HFF-Myc (cell line): ENCODE results near the gene CCDC78.

ENCODE experiments used
- DNase-seq: peaks from one replicate; pipeline ENCODE4 v3.0.0-alpha.2; 2011; ENCODE audit warnings: low read depth; ENCODE audit errors: extremely low read depth
- H3K4me3 ChIP-seq: replicated peaks from 2 replicates; pipeline ENCODE4 v1.5.1; 2011; ENCODE audit warnings: low read depth, mild to moderate bottlenecking, control low read depth, low read length
- CTCF ChIP-seq: IDR thresholded peaks from 2 replicates; pipeline ENCODE4 v1.5.1; 2012; ENCODE audit warnings: mild to moderate bottlenecking, low read depth, low read length, control low read depth; ENCODE audit errors: missing control alignments

The CCDC78 gene

GRCh38 chr16:674968-675883 lies 51.0 kb downstream of the CCDC78 start, which contains the start of gene RHBDL1:
TSS of gene RHBDL1 (plus strand) at chr16:675671. CDS start at chr16:675791, 120 bp downstream.
- no peak for DNase-seq
- no peak for TF ChIP-seq CTCF
- H3K4me3 ChIP-seq, result peak within 1 kb of the TSS; percentile 20; the same call in 1 of the 2 replicates

- H3K4me3 ChIP-seq, result no peak overlapping the region
- DNase-seq, result no peak
- no peak for TF ChIP-seq CTCF
Measured at GRCh38 chr16:674214-674881, 51.9 kb downstream of the CCDC78 start.

- no peak for DNase-seq
Measured at GRCh38 chr16:673399-673991, 52.7 kb downstream of the CCDC78 start.

GRCh38 chr16:672851-673250 lies 53.4 kb downstream of the CCDC78 start:
- no peak overlapping the region for H3K4me3 ChIP-seq
- TF ChIP-seq CTCF, result no peak
- no peak for DNase-seq

More at GRCh38 chr16:673399-673991, 52.7 kb downstream of the CCDC78 start:
- no peak overlapping the region for H3K4me3 ChIP-seq
- no peak for TF ChIP-seq CTCF
